HL-60 (cell line): ENCODE measurements around the gene CSDE1.
"Not testable (repeated sequence)": the region's sequence is repeated elsewhere in the genome, so short reads cannot be mapped to it uniquely, and the experiment has no call there.

Experiments
- GABPA ChIP-seq: IDR thresholded peaks from 2 replicates; pipeline ENCODE4 v1.6.1; 2012; ENCODE audit warnings: low read depth
- POLR2AphosphoS5 ChIP-seq: IDR thresholded peaks from 2 replicates; pipeline ENCODE4 v1.6.1; 2012; ENCODE audit warnings: low read depth
- SPI1 ChIP-seq: IDR thresholded peaks from 2 replicates; pipeline ENCODE4 v1.6.1; 2012; ENCODE audit warnings: low read depth, mild to moderate bottlenecking, borderline replicate concordance
- TF ChIP-seq, protein P1 (sequence below): IDR thresholded peaks from one replicate; pipeline ENCODE4 v1.5.1; 2011; ENCODE audit warnings: low read length, control low read depth, inconsistent platforms; ENCODE audit not compliant: insufficient read depth
- TF ChIP-seq, protein P2 (sequence below): IDR thresholded peaks from 2 replicates; pipeline ENCODE4 v1.6.1; 2012; ENCODE audit warnings: low read depth; ENCODE audit not compliant: insufficient replicate concordance

DNA sequence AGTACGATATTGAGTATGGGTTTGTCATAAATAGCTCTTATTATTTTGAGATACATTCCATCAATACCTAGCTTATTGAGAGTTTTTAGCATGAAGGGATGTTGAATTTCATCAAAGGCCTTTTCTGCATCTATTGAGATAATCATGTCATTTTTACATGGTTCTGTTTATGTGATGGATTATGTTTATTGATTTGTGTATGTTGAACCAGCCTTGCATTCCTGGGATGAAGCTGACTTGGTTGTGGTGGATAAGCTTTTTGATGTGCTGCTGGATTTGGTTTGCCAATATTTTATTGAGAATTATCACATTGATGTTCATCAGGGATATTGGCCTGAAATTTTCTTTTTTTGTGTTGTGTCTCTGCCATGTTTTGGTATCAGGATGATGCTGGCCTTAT lies 28.7 kb upstream of the CSDE1 start:
- TF ChIP-seq, protein P1, sequence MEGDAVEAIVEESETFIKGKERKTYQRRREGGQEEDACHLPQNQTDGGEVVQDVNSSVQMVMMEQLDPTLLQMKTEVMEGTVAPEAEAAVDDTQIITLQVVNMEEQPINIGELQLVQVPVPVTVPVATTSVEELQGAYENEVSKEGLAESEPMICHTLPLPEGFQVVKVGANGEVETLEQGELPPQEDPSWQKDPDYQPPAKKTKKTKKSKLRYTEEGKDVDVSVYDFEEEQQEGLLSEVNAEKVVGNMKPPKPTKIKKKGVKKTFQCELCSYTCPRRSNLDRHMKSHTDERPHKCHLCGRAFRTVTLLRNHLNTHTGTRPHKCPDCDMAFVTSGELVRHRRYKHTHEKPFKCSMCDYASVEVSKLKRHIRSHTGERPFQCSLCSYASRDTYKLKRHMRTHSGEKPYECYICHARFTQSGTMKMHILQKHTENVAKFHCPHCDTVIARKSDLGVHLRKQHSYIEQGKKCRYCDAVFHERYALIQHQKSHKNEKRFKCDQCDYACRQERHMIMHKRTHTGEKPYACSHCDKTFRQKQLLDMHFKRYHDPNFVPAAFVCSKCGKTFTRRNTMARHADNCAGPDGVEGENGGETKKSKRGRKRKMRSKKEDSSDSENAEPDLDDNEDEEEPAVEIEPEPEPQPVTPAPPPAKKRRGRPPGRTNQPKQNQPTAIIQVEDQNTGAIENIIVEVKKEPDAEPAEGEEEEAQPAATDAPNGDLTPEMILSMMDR = not testable (repeated sequence)
- not testable (repeated sequence) for TF ChIP-seq POLR2AphosphoS5, SPI1, GABPA
- TF ChIP-seq, protein P2, sequence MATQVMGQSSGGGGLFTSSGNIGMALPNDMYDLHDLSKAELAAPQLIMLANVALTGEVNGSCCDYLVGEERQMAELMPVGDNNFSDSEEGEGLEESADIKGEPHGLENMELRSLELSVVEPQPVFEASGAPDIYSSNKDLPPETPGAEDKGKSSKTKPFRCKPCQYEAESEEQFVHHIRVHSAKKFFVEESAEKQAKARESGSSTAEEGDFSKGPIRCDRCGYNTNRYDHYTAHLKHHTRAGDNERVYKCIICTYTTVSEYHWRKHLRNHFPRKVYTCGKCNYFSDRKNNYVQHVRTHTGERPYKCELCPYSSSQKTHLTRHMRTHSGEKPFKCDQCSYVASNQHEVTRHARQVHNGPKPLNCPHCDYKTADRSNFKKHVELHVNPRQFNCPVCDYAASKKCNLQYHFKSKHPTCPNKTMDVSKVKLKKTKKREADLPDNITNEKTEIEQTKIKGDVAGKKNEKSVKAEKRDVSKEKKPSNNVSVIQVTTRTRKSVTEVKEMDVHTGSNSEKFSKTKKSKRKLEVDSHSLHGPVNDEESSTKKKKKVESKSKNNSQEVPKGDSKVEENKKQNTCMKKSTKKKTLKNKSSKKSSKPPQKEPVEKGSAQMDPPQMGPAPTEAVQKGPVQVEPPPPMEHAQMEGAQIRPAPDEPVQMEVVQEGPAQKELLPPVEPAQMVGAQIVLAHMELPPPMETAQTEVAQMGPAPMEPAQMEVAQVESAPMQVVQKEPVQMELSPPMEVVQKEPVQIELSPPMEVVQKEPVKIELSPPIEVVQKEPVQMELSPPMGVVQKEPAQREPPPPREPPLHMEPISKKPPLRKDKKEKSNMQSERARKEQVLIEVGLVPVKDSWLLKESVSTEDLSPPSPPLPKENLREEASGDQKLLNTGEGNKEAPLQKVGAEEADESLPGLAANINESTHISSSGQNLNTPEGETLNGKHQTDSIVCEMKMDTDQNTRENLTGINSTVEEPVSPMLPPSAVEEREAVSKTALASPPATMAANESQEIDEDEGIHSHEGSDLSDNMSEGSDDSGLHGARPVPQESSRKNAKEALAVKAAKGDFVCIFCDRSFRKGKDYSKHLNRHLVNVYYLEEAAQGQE = not testable (repeated sequence)
